ENCODE measurements around the gene CCDC88B. TPM values are rescaled to one million over a fixed set of nuclear protein-coding genes. Genes with fewer than 3 reads are reported as not detected.

The CCDC88B gene
- total and polyA plus RNA-seq, 4 donors, result 13.6 to 56.8 (median 43.4) TPM

- Histone ChIP-seq H3K9ac (ENCODE audit: insufficient read depth in 1 of 2, low read length in 2 of 2) (no peak overlapping the region), H3K4me3 (peak overlapping the region; percentile 86), H3K27ac (ENCODE audit: low read depth in 1 of 2, low read length in 1 of 2) (peak overlapping the region in 1 of 2 donors; percentile 93), H3K9me3 (ENCODE audit: control insufficient read depth in 4 of 4, insufficient read depth in 3 of 4, low read length in 3 of 4) (no peaks in the 10 kb centered on the region), H3K36me3 (ENCODE audit: control insufficient read depth in 4 of 4, insufficient read depth in 4 of 4, low read length in 4 of 4) (peaks cover 5 to 37% (median 8%) of the 10 kb centered on the region in 4 donors), H3K27me3 (ENCODE audit: control insufficient read depth in 3 of 3, insufficient read depth in 3 of 3, low read length in 2 of 3) (no peaks in the 10 kb centered on the region), H3K4me1 (ENCODE audit: control insufficient read depth in 5 of 5, insufficient read depth in 5 of 5, low read length in 5 of 5) (peaks cover 0 to 23% (median 19%) of the 10 kb centered on the region in 5 donors)
- no peak for DNase-seq
- ATAC-seq (ENCODE audit: insufficient read depth, low FRiP score), result no peak
- 19 to 53% methylated on average over 38 of the region's 38 CpGs for WGBS, 2 donors
- no peak for TF ChIP-seq CTCF (IDR thresholded peaks at IDR 0.05; ENCODE audit: control extremely low read depth, extremely low read depth)
Measured at GRCh38 chr11:64359712-64360445, 19.9 kb downstream of the CCDC88B start.

- no peak for TF ChIP-seq CTCF (IDR thresholded peaks at IDR 0.05; ENCODE audit: control extremely low read depth, extremely low read depth)
- Histone ChIP-seq H3K27ac (ENCODE audit: low read depth in 1 of 2, low read length in 1 of 2) (no peak overlapping the region), H3K27me3 (ENCODE audit: control insufficient read depth in 3 of 3, insufficient read depth in 3 of 3, low read length in 2 of 3) (no peaks in the 10 kb centered on the region), H3K9ac (ENCODE audit: insufficient read depth in 1 of 2, low read length in 2 of 2) (no peak overlapping the region), H3K4me1 (ENCODE audit: control insufficient read depth in 5 of 5, insufficient read depth in 5 of 5, low read length in 5 of 5) (peaks cover 0 to 23% (median 19%) of the 10 kb centered on the region in 5 donors), H3K4me3 (no peak overlapping the region), H3K36me3 (ENCODE audit: control insufficient read depth in 4 of 4, insufficient read depth in 4 of 4, low read length in 4 of 4) (peaks cover 6 to 43% (median 10%) of the 10 kb centered on the region in 4 donors), H3K9me3 (ENCODE audit: control insufficient read depth in 4 of 4, insufficient read depth in 3 of 4, low read length in 3 of 4) (no peaks in the 10 kb centered on the region)
- no peak for ATAC-seq (ENCODE audit: insufficient read depth, low FRiP score)
- WGBS, 2 donors, result 37 to 63% methylated on average over 13 of the region's 13 CpGs
- DNase-seq, result no peak
Measured at GRCh38 chr11:64360448-64360921, 20.5 kb downstream of the CCDC88B start.

GRCh38 chr11:64361659-64362058 is 21.7 kb downstream of the CCDC88B start:
- Histone ChIP-seq H3K27ac (ENCODE audit: low read depth in 1 of 2, low read length in 1 of 2) (no peak overlapping the region), H3K4me1 (ENCODE audit: control insufficient read depth in 5 of 5, insufficient read depth in 5 of 5, low read length in 5 of 5) (peaks cover 0 to 23% (median 19%) of the 10 kb centered on the region in 5 donors), H3K27me3 (ENCODE audit: control insufficient read depth in 3 of 3, insufficient read depth in 3 of 3, low read length in 2 of 3) (no peaks in the 10 kb centered on the region), H3K9me3 (ENCODE audit: control insufficient read depth in 4 of 4, insufficient read depth in 3 of 4, low read length in 3 of 4) (no peaks in the 10 kb centered on the region), H3K36me3 (ENCODE audit: control insufficient read depth in 4 of 4, insufficient read depth in 4 of 4, low read length in 4 of 4) (peaks cover 10 to 49% (median 11%) of the 10 kb centered on the region in 4 donors), H3K9ac (ENCODE audit: insufficient read depth in 1 of 2, low read length in 2 of 2) (no peak overlapping the region), H3K4me3 (no peak overlapping the region)
- no peak for DNase-seq
- 94% methylated on average over 9 to 18 of the region's 18 CpGs for WGBS, 2 donors
- TF ChIP-seq CTCF (IDR thresholded peaks at IDR 0.05; ENCODE audit: control extremely low read depth, extremely low read depth), result no peak
- ATAC-seq (ENCODE audit: insufficient read depth, low FRiP score), result no peak

Data from lung (tissue), 12 donors.